Natural killer cell (primary cell): Measurements from ENCODE around the gene POLR3GL. TPM values are rescaled to one million over a fixed set of nuclear protein-coding genes. Genes with fewer than 3 reads are reported as not detected.
A peak's percentile ranks its signal among the peaks of the same experiment; 100 is the strongest.

Source experiments
- ATAC-seq, 3 donors: fragments of 150-1000 bp in 2 of 3; fragments of 200-7000 bp in 1 of 3; cut with Tn5 transposase; 1 replicate in 1 of 3; 2 replicates in 2 of 3; pipeline ENCODE4 v1.10.0; 2021; ENCODE audit warnings: mild to moderate bottlenecking in 2 of 3, moderate library complexity in 2 of 3
- DNase-seq, 2 donors: peaks; one replicate each; pipeline versions ENCODE4 v3.0.0 to v3.0.0-alpha.2; 2013 to 2021; ENCODE audit warnings: mixed read lengths in 1 of 2
- H3K27ac ChIP-seq: one replicate; pipeline ENCODE4 v1.5.1; 2013; ENCODE audit warnings: mild to moderate bottlenecking, low read length
- H3K27me3 ChIP-seq: one replicate; pipeline ENCODE4 v1.6.1; 2013; ENCODE audit warnings: low read length; ENCODE audit not compliant: control insufficient read depth, insufficient read depth
- H3K36me3 ChIP-seq: one replicate; pipeline ENCODE4 v1.6.1; 2013; ENCODE audit warnings: low read length; ENCODE audit not compliant: control insufficient read depth, insufficient read depth
- H3K4me1 ChIP-seq: one replicate; pipeline ENCODE4 v1.6.1; 2013; ENCODE audit warnings: low read length; ENCODE audit not compliant: control insufficient read depth, insufficient read depth
- H3K4me3 ChIP-seq: one replicate; pipeline ENCODE4 v1.5.1; 2013; ENCODE audit warnings: low read length
- H3K9me3 ChIP-seq: one replicate; pipeline ENCODE4 v1.6.1; 2013; ENCODE audit warnings: low read length; ENCODE audit not compliant: control insufficient read depth, insufficient read depth
- H3K27ac Mint-ChIP-seq, 2 donors: one replicate each; pipeline ENCODE4 v1.8.0; 2022; ENCODE audit warnings: mild to moderate bottlenecking in 2 of 2, mixed read lengths in 2 of 2, moderate library complexity in 1 of 2
- H3K27me3 Mint-ChIP-seq, 2 donors: one replicate each; pipeline ENCODE4 v1.8.0; 2022; ENCODE audit warnings: low read depth in 2 of 2, mixed read lengths in 2 of 2
- H3K36me3 Mint-ChIP-seq: one replicate; pipeline ENCODE4 v1.8.0; 2022; ENCODE audit warnings: mixed read lengths
- H3K4me1 Mint-ChIP-seq, 2 donors: one replicate each; pipeline ENCODE4 v1.8.0; 2022; ENCODE audit warnings: mixed read lengths in 2 of 2
- H3K4me3 Mint-ChIP-seq: one replicate; pipeline ENCODE4 v1.8.0; 2022; ENCODE audit warnings: mild to moderate bottlenecking, moderate library complexity, mixed read lengths
- H3K9me3 Mint-ChIP-seq, 2 donors: one replicate each; pipeline ENCODE4 v1.8.0; 2022; ENCODE audit warnings: mixed read lengths in 2 of 2
- WGBS: methylation state at CpG from one replicate; pipeline ENCODE4 v1.1.7; 2013; ENCODE audit warnings: missing lambda C conversion rate; ENCODE audit not compliant: insufficient coverage; 5-methylcytosine and 5-hydroxymethylcytosine counted together
- intact Hi-C: fragments of 100-400 bp; cut with micrococcal nuclease; formaldehyde crosslinking; loops from one replicate; pipeline ENCODE4 v1.14.2; 2022
- total RNA-seq, 4 donors: library from RNA; stranded (reverse); fragments of 120-200 nt in 1 of 4; gene quantifications; one replicate each; pipeline versions ENCODE4 v1.2.3 to v1.2.4, GENCODE V29; 2013 to 2022
- TF ChIP-seq, protein P1 (sequence below): fragments of 200-600 bp; IDR thresholded peaks from one replicate; pipeline ENCODE4 v1.8.0; 2022; ENCODE audit warnings: antibody characterized with exemption

POLR3GL gene
- total RNA-seq, 3 donors from 2014 or later (not counting 1 experiment from before 2014, with no cell fraction given), result 34.9 to 37.5 (median 37.4) TPM

DNA sequence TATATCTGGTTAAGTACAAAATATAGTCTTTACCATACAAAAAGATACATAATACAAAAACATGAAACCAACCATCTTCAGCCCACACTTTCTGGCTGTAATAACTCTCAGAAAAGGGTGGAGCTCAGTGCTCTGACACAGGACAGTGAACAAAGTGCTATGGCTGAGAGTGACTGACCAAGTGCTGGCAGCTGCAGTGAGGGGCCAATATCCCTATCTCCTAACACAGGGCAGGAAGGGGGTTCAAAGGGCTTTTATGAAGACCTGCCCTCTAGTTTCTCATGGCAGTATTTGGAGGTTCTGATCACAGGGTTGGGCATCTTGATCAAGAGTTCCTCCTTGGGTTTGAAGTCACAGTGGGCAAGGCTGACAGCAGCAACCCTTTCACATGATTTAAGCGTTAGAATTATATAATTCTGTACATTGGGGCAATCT is 28.0 kb downstream of the POLR3GL start:
- WGBS, result 38% methylated on average over 1 of the region's 1 CpG
- Histone ChIP-seq H3K36me3 (peaks cover 41% of the 10 kb centered on the region), H3K27me3 (no peaks in the 10 kb centered on the region), H3K9me3 (no peaks in the 10 kb centered on the region), H3K4me1 (peaks cover 31% of the 10 kb centered on the region), H3K27ac (peak overlapping the region; percentile 88), H3K4me3 (peak overlapping the region; percentile 64)
- Mint-ChIP-seq H3K36me3 (peaks cover 47% of the 10 kb centered on the region), H3K4me1 (peaks cover 65 to 72% of the 10 kb centered on the region in 2 donors), H3K27ac (peak overlapping the region; percentile 97 to 99), H3K27me3 (no peaks in the 10 kb centered on the region), H3K4me3 (peak overlapping the region; percentile 97), H3K9me3 (no peaks in the 10 kb centered on the region)
- TF ChIP-seq, protein P1, sequence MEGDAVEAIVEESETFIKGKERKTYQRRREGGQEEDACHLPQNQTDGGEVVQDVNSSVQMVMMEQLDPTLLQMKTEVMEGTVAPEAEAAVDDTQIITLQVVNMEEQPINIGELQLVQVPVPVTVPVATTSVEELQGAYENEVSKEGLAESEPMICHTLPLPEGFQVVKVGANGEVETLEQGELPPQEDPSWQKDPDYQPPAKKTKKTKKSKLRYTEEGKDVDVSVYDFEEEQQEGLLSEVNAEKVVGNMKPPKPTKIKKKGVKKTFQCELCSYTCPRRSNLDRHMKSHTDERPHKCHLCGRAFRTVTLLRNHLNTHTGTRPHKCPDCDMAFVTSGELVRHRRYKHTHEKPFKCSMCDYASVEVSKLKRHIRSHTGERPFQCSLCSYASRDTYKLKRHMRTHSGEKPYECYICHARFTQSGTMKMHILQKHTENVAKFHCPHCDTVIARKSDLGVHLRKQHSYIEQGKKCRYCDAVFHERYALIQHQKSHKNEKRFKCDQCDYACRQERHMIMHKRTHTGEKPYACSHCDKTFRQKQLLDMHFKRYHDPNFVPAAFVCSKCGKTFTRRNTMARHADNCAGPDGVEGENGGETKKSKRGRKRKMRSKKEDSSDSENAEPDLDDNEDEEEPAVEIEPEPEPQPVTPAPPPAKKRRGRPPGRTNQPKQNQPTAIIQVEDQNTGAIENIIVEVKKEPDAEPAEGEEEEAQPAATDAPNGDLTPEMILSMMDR, result no peak
- intact Hi-C loops, result no loop called here
- ATAC-seq, result no peak
- DNase-seq, result peak in 1 of 2 donors; percentile 28

- peaks cover 66 to 72% of the 10 kb centered on the region in 2 donors for H3K4me1 Mint-ChIP-seq
- H3K36me3 Mint-ChIP-seq, result peaks cover 47% of the 10 kb centered on the region
- H3K27me3 Mint-ChIP-seq, result no peaks in the 10 kb centered on the region
- Histone ChIP-seq H3K9me3 (no peaks in the 10 kb centered on the region), H3K27ac (peak overlapping the region; percentile 88), H3K27me3 (no peaks in the 10 kb centered on the region), H3K4me1 (peaks cover 31% of the 10 kb centered on the region), H3K36me3 (peaks cover 41% of the 10 kb centered on the region), H3K4me3 (peak overlapping the region; percentile 64)
- H3K9me3 Mint-ChIP-seq, result no peaks in the 10 kb centered on the region
- TF ChIP-seq, protein P1, result no peak
- ATAC-seq (no peak), DNase-seq (no peak)
- H3K27ac Mint-ChIP-seq, result peak overlapping the region; percentile 97 to 99
- peak overlapping the region; percentile 97 for H3K4me3 Mint-ChIP-seq
- WGBS, result 28% methylated on average over 2 of the region's 5 CpGs
- intact Hi-C loops, result no loop called here
These were observed 28.6 kb downstream of the POLR3GL start for GRCh38 chr1:145992958-145993617.

DNA sequence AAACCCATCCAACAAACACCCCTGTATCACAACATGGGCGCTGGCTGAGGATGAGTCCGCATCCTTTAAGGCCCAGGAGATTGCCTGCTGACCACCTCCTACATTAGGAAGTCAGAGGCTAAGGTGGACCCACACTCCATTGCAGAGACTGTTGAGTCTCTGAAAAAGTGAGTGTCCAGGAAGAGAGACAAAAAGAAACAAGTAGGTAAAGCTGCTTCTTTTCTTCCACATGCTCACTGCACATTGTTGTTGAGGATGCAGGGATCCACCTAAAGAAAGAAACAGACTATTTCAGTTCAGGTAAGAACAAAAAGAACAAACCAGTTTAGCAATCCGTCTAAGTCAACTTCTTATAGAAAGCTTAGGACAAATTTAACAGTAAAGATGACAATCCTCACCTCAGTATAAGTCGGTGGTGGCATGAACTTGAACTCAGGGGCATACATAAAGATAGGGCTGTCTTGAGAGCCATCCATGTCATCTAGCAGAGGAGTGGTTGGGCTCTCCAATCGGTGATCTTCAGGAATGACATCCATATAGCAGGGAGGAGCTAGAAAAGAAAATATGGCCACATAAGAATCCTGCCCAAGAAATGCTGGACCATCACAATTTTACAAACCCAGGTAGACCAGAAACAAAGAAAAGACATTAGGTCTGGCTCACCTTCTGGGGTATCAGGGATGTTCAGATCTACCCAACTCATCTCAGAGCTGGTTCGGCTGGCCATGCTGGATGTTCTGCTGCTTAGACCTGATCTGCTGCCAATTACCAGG is 29.3 kb downstream of the POLR3GL start:
- no peak for DNase-seq
- TF ChIP-seq, protein P1, result no peak
- H3K27me3 ChIP-seq, result no peaks in the 10 kb centered on the region
- H3K4me1 ChIP-seq, result peaks cover 38% of the 10 kb centered on the region
- H3K4me1 Mint-ChIP-seq, result peaks cover 64 to 70% of the 10 kb centered on the region in 2 donors
- no peaks in the 10 kb centered on the region for H3K9me3 Mint-ChIP-seq
- peak overlapping the region; percentile 64 for H3K4me3 ChIP-seq
- peak overlapping the region; percentile 88 for H3K27ac ChIP-seq
- H3K27ac Mint-ChIP-seq, result peak overlapping the region; percentile 97 to 99
- no peaks in the 10 kb centered on the region for H3K27me3 Mint-ChIP-seq
- intact Hi-C loops, result loop anchor here (2.0 kb wide), 1 partner anchor 19 kb away; no protein-coding TSS in a partner anchor
- whole genome bisulfite sequencing, result 6% methylated on average over 4 of the region's 6 CpGs
- ATAC-seq, result no peak
- peak overlapping the region; percentile 97 for H3K4me3 Mint-ChIP-seq
- no peaks in the 10 kb centered on the region for H3K9me3 ChIP-seq
- H3K36me3 ChIP-seq, result peaks cover 41% of the 10 kb centered on the region
- peaks cover 47% of the 10 kb centered on the region for H3K36me3 Mint-ChIP-seq
